CD4-positive, alpha-beta T cell treated with Interleukin-6 for 4 hours (primary cell): Measurements from ENCODE around the gene DLST.
A peak's percentile ranks its signal among the peaks of the same experiment; 100 is the strongest.

Experiments
- DNase-seq: peaks from one replicate; pipeline ENCODE4 v3.0.0-alpha.2; 2020; ENCODE audit warnings: mixed read lengths

The DLST gene

DNA sequence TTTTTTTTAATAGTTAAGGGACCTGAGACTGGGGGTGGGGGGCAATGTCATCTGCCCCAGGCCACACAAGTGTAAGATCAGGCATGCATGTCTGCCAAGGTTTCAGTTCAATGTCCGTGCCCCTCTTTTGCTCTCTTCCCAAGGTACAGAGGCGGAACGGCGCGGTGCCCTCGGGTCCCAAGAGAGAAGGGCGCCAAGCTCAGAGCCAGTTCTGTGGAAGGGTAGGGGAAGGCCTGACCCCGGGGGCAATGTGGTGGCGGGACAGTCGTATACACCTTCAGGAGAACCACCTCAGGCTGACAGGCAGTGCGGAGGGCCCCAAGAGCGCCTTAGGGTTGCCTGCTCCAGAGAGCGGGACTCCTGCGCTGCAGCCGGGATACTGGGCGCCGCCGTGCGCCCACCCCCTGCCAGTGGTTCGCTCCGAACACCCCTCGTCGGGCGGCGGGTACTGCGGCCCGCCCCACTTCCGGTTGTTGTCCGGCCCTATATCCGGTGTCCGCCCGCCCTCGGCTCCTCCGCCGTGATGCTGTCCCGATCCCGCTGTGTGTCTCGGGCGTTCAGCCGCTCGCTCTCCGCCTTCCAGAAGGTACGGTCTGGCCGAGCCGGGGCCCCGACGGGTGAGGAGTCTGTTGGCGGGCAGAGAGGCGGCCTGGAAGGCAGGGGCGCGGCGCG, at the start of gene DLST:
Gene DLST, plus strand, starts transcription at position 486 of the 672 bp plus-strand sequence. Its CDS starts 38 bp downstream, at position 524.
- DNase-seq: peak; percentile 86

DNA sequence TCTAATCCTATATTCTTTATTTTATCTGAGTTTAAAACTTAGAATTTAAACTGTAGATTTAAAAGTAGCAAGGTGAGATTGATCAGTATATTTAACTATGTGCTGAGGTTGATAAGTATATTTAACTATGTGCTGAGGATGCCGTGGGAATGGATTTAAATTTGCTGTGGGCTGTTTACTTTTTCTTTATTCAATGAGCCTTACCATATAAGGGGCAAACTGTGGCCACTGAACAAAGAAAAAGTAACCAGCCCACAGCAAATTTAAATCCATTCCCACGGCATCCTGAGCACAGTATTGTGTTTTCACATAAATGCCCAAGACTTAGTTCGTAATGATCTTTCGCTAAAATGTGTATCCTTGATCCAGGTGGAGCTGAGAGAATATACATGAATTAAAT, 48.9 kb upstream of the DLST start:
- no peak for DNase-seq

DNA sequence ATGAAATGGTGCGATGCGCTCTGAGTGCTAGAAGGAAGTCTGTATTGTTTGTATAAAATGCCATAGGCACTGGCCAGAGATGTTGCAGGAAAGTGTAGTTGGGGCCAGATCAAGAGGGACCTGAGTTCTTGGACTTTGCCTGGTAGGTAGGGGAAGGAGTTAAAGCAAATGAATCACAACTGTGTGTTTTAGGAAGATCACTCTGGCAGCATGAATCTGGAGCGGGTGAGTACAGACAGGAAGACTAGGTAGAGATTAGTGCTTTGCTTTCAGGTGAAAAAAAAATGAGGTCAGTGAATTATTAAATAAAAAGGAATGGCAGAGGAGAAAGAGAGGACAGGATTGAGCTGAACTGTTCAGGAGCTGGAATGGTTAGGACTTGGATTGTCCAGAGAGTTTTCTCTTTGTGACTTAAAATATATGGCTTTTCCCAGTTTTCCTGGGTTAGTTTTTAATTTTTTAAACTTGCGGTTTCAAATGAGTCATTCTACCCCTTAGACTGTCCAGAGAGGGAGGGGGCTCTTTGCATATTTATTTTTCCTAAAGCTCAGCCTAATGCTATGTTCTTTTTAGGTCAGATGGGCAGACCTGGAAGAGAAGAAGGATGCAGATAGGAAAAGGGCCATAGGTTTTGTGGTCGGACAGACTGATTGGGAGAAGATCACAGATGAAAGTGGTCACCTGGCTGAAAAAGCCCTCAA, 46.9 kb upstream of the DLST start:
- no peak for DNase-seq

DNA sequence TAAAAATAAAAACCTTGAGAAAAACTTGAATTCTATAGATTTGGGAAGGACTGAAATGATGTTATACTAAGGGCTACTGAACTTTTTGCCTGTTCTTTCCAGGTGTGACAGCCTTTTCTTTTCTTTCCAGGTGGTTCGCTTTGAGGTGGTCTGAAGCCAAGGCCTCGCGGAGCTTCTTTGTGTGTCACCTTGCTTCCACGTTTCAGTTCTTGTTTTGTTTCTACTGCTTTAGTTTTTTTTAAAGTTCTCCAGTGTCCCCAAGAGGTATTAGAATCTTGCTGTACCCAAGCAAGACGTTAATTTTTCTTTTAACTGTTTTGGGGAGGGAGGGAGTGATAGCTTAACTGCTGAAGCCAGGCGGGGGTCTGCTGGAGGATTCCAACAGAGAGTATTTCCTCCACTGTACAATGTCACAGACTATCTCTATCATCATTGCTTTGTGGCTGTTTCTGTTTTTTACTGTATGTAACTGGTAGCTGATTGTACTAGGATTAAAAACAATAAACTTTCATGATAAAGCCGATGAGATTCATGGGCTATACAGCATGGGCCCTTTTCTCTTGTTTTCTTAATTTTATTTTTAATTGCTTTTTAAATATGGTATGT, 46.0 kb upstream of the DLST start:
- peak; percentile 35 for DNase-seq

DNA sequence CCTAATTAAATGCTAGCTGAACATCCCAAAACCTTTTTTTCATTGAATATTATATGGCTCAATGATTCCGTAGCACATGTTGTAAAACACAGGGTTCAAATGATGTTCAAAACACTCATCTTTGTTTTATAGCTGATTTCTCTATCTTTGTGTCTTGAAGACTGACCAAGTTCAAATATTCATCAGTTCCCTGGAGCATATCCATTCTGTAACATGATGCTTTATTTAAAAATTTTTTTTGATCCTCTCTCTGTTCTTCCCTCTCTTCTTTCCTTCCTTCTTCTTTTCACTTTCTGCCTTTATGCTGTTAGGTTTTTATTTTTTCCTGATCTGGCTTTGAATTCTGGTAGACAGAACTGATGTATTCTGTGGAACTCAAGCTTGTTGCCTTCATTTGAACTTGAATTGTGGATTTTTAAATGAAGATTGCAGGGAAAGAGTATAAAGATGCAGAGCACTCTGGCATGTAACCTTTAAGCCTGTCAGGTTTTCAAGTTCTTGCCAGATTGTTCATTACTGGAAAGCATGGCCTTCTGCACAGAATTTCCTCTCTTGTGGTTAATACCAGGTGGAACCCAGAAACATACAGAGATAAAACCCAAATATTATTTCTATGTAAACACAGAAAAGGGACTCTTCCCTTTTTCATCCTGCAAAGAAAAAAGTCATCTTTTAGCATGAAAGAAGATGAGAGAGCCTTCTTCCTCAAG, 45.3 kb upstream of the DLST start:
- DNase-seq: no peak

DNA sequence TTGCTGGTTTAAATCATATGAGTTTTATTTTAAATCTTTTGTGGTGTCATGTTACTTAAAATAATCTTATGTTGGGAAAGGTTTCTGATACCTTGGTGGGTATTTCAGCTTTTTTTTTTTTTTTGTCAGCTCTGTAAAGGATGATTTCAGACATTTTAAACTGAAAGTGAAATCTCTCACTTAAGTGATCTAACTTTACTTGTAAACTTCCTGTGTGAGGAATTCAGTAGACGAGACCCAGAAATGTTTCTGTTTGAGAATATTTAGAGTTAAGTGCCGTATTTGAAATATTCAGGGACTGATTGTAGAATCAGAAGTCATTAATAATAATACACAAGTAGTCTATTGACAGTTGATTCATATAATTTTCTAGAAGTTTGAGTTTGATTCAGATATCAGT, 43.5 kb upstream of the DLST start:
- no peak for DNase-seq

DNA sequence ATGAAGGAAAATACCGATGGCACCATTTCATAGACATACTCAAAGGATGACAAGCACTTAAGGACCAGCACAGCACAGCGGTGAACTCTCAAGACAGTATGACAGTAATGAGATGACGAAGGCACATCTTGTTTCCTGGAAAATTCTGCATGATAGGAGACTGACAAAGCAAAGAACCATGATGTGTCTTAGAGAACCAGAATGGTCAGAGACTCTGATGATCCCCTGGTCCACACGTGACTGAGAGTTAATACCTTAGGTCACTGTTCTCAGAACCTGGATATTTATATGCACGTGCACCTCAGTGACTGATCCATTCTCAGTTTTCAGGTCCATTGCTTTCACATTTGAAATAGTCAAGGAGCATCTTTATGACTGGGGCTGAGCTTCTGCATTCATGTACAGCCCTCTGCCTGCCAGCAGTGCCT, 41.1 kb upstream of the DLST start:
- DNase-seq: no peak

DNA sequence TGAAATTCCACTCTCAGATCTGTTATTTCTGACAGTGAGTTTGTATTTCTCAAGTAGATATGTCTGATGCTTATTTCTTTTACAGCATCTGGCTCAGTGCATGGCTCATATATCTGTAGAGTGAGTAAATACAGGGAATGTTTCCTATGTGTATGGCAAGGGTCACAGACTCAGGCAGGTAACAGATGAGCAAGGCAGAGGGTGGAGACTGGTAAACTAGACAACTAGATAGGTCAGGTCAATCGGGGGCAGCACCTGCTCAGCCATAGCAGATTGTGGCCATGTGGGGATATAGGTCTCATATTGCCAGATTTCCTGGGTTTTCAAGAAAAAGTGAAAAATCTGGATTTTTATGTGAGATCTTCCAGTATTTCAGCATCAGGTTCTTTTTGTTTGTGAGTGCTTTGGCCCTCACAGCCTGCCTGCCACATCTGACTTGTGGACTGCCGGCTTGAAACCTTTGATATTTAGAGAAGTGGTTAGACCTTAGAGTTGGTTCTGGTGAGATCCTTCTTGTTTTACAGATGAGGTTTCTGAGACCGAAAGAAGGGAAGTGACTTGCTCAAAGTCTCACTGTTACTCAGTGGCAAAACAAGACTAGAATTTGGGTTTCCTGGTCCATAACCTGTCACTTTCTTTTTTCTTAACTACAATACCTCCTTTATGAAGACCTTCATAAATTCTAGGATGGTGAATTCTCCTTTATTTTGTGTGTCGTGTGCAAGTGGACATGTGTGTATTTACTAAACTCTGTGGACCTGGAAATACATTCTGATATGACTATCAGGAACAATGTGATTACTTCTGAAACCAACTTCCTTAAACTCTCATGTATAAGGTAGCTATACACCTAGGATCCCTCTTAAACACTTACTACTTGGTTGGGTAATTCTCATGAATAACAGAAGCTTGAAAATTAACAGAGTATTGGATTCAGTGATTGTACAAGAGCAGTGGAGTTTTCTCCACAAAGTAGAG, 40.2 kb upstream of the DLST start:
- peak; percentile 35 for DNase-seq

DNA sequence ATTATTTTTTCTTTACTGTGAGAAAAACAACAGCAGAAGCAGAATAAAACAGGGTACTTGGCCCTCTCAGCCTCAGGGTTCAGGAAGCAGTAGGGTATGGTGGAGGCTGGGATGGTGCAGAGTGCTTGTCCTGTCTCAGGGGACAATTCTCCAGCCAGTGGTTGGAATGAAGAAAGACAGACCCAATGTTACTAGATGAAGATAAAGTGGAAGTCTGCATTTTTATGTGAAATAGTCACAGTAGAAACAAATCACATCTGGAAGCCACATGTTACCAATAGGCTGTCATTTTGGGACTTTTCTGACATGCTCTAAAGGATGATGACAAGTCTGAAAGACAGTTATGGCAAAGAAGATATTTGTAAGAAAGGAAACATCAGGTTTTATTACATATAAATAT, 38.1 kb upstream of the DLST start:
- no peak for DNase-seq

DNA sequence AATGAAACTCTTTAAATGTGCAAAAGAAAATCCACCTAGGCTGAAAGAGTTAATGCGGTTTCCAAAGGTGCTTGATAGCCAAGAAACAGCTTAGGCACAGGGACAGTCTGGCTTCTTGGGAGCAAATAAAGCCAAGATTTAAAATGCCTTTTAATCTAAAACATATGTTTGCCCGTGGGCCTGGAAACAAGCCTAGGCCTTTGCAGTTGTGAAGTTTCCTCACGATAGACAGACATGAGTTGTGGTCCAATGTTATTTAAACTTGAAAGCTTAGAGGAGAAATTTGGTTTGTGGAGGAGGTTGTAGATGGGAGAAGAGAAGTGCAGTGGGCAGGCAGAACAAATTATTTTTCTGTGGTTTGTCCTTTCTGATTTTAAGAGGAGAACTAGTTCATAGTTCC, 35.5 kb upstream of the DLST start:
- DNase-seq: no peak

DNA sequence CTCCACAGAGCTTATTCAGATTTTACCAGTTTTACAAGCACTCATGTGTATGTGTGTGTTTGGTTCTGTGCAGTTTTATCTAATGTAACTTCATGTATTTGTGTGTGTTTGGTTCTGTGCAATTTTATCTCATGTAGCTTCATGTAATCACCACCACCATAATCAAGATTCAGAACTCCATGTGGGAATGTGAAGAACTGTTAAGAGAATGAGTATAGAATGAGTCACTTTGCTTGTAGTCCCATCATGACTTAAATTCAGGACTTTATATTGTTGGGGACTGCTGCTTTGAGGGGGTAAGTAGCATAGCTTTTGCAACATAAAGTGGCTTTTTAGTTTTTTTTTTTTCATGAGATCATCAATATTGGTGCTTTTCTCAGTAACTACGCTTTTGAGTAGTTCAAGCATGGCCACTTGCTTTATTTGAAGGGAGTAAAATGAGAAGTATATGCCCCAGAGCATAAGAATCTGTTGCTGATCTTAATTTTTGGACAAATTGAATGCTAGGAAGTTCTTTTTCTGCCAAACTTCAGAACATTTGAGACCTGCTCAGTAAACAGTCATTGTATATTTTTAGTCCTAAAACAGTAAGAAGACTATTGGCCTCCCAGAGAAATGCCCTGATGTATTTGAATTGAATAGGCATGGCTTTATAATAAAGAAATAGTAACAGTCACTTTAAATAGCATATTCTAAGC, 34.6 kb upstream of the DLST start:
- DNase-seq: no peak

DNA sequence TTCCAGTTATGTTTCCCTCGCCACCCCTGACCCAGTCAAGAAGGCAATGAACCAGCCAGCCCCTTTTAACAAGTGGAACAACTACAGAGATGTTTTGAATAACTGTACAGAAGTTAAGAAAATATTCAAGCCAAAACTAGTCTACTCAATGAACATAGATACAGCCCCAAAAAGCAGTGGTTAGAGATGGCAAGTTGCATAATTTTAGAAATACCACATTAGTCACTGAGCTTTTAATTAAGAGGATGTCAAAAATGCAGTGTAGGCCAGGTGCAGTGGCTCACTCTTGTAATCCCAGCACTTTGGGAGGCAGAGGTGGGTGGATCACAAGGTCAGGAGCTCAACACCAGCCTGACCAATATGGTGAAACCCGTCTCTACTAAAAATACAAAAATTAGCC, 32.9 kb upstream of the DLST start:
- DNase-seq: no peak

DNA sequence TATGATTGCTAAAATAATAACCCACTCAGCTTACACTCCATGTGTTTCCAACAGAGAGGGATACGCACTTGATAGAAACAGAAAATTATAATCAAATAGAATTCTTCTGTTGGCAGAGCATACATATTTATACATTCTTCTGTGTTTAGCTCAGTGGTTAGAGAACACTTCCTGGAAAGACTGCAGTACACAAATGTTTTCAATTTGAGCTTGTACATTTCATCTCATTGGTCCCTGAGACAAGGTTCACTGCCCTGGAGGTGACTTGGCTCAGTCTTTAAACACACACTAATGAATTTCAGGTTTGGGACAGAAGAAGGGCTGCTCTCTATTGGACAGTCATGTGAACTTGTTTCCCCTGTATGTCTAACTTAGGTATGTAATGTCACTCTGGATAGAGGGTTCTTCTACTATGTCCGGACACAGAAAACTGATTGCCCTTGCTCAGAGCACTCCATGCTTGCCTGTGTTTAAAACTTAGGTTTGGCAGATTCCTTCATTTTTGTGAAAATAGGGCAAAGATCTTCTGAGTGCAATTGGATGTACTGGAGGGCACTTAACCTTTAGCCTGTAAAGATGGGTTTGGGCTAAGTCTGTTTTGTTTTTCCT, 28.7 kb upstream of the DLST start:
- DNase-seq: no peak

DNA sequence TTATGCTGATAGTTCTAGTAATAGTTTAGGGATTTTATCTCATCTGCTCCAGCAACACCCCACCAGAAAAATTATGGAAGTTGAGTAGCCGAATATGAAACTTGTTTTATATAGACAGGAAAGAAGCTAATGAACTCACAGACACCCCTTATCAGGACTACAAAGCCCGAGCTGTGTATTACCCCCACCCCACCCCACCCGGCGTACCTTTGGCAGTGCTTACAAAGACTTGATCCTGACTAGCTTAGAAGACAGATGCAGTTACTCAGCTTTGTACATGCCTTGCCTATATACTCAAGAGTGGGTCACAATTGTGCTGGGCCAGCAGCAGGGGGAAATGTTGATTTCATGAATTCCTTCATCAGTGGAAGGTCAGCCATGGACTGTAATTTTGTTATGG, 28.1 kb upstream of the DLST start:
- no peak for DNase-seq

DNA sequence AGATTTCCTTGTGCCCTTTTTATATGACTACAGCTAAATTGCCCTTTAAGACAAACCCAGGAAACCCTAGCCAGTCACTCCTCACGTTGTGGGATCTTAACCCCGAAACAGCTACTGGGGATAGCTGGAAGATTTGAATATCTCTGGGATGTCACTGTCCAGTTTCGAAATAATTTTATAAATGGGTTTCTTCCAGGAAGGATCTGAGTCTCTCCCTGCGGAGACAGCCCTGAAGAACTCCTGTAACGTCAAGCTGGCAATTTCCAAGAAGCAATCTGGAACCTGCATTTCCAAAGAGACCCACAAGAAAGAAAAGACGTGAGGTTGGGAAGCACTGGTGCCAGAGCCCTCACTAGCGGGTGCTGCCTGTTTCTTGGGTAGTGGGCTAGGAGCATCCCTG, 26.7 kb upstream of the DLST start:
- DNase-seq: no peak

DNA sequence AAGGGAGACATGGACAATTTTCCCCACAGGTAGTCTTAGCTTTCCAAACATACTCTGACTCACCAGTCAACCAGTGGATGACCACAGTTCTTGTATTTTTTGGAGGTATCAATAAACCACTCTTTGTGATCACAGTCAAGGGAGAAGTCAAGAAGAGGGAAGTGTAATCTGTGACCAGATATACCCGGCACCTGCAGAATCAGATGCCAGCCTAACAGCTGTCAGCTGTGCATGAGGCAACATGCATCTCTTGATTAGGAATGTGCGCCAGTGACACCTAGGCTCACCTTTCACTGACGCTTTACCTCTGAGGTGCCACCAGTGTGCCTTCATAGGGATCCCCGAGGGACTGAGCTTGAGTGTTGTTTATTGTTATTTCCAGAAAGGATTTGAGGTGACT, 25.8 kb upstream of the DLST start:
- DNase-seq: no peak

DNA sequence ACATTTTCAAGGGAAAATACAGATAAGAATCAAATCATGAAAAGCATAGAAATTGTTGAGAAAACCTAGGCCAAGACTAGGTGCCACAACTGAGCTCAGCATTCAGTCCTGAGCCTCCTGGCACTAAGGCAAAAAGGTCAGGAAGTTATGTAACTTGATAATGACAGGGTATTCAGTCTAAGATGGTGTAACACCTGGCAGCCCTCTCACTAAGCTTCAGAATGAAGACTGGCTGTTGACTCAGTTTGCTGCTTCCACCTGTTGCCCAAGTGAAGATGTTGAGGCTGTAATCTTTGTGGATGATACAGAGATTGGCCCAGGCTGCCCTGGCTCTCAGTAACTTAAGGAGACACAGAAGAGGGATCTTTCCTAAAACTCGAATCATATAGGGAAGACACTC, 25.4 kb upstream of the DLST start:
- no peak for DNase-seq

DNA sequence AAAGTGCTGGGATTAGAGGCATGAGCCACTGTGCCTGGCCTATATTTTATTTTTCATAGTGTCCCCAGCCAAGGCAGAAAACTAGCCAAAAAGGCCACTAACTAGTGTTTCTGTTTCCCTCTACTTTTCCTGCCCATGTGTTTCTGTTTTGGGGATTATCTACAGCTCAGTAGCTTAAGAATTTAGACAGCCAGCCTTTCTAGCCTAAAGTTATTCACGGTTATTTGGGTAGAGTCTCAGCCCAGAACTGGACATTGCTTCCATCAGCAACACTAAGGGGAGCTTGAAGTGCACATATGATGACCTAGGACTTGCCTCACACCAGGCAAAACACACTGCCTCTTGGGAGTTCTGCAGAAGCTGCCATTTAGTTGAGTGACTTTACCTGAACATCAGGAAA, 23.7 kb upstream of the DLST start:
- DNase-seq: no peak

DNA sequence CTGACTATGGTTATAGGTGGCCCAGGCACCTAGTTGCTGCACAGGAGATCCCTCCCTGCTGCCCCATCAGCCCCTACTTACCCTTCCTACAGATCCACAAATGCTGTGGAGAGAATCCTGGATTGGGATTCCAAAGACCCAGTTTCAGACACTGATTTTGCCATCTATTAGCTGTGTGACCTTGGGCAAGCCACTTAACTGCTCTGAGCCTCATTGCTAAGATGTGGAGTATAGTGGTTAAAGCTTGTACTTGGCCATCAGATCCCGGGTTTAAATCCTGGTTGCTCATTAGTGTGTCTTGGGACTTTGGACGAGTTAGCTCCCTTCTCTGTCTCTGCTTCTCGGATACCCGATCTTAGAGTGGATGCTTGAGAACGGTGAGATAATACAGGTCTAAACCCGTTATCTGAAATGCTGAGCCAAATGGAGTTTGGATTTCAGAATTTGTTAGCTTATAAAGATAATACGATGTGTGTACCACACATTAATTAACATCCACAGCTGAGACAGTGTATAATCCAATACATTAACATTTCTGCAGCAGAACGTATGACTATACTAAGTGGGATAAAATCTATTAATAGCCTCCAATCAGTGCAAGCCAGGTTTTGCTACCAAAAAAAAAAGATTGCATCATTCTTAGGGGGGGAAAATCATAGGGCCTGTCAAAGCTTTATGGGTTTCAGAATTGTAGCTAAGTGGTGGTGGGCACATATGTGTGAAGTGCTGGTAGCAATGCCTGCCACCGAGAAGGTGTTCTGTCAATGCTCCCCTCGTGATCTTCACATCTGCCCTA, 21.8 kb upstream of the DLST start:
- no peak for DNase-seq
